ENCODE measurements around the gene PCCA. TPM values are rescaled to one million over a fixed set of nuclear protein-coding genes. Genes with fewer than 3 reads are reported as not detected.
A peak's percentile ranks its signal among the peaks of the same experiment; 100 is the strongest.

The PCCA gene
- total and polyA plus RNA-seq, 12 donors = 27.6 to 176 (median 97.7) TPM

- intact Hi-C loops (cut with DNase I) = no loop called here
Observed at GRCh38 chr13:100203696-100204367, 114.9 kb downstream of the PCCA start.

GRCh38 chr13:100208002-100208401 lies 119.1 kb downstream of the PCCA start:
- Histone ChIP-seq H3K4me3 (no peak overlapping the region), H3K4me1 (replicated peaks in 1 of 2) (peaks cover 0 to 10% of the 10 kb centered on the region in 2 donors), H3K27me3 (no peaks in the 10 kb centered on the region), H3K27ac (no peak overlapping the region), H3K36me3 (replicated peaks in 1 of 2) (peaks cover 0 to 4% of the 10 kb centered on the region in 2 donors), H3K9me3 (replicated peaks in 1 of 3) (no peaks in the 10 kb centered on the region)
- no peak for TF ChIP-seq POLR2A (IDR thresholded peaks at IDR 0.05)
- TF ChIP-seq, protein P1, sequence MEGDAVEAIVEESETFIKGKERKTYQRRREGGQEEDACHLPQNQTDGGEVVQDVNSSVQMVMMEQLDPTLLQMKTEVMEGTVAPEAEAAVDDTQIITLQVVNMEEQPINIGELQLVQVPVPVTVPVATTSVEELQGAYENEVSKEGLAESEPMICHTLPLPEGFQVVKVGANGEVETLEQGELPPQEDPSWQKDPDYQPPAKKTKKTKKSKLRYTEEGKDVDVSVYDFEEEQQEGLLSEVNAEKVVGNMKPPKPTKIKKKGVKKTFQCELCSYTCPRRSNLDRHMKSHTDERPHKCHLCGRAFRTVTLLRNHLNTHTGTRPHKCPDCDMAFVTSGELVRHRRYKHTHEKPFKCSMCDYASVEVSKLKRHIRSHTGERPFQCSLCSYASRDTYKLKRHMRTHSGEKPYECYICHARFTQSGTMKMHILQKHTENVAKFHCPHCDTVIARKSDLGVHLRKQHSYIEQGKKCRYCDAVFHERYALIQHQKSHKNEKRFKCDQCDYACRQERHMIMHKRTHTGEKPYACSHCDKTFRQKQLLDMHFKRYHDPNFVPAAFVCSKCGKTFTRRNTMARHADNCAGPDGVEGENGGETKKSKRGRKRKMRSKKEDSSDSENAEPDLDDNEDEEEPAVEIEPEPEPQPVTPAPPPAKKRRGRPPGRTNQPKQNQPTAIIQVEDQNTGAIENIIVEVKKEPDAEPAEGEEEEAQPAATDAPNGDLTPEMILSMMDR (IDR thresholded peaks at IDR 0.05) = no peak
- intact Hi-C loops (cut with DNase I) = no loop called here
- 95 to 97% (median 96%) methylated on average over 4 of the region's 4 CpGs for WGBS, 4 donors
- no peak for DNase-seq

More at GRCh38 chr13:100203696-100204367, 114.9 kb downstream of the PCCA start:
- Histone ChIP-seq H3K36me3 (replicated peaks in 1 of 2) (no peaks in the 10 kb centered on the region), H3K4me3 (no peak overlapping the region), H3K27ac (no peak overlapping the region), H3K9me3 (replicated peaks in 1 of 3) (no peaks in the 10 kb centered on the region), H3K27me3 (no peaks in the 10 kb centered on the region), H3K4me1 (replicated peaks in 1 of 2) (no peaks in the 10 kb centered on the region)
- TF ChIP-seq POLR2A (IDR thresholded peaks at IDR 0.05) = no peak
- TF ChIP-seq, protein P1 (IDR thresholded peaks at IDR 0.05) = no peak
- no peak for DNase-seq
- 69 to 80% (median 70%) methylated on average over 6 of the region's 6 CpGs for WGBS, 4 donors

GRCh38 chr13:100208626-100209025 lies 119.7 kb downstream of the PCCA start:
- 39 to 95% (median 75%) methylated on average over 2 of the region's 2 CpGs for WGBS, 4 donors
- no peaks in the 10 kb centered on the region for H3K9me3 ChIP-seq (replicated peaks in 1 of 3)
- peaks cover 0 to 10% of the 10 kb centered on the region in 2 donors for H3K4me1 ChIP-seq (replicated peaks in 1 of 2)
- no peak for DNase-seq
- peaks cover 0 to 4% of the 10 kb centered on the region in 2 donors for H3K36me3 ChIP-seq (replicated peaks in 1 of 2)
- H3K27me3 ChIP-seq = no peaks in the 10 kb centered on the region
- H3K27ac ChIP-seq = no peak overlapping the region
- intact Hi-C loops (cut with DNase I) = no loop called here
- H3K4me3 ChIP-seq = no peak overlapping the region
- TF ChIP-seq, protein P1 (IDR thresholded peaks at IDR 0.05) = no peak
- no peak for TF ChIP-seq POLR2A (IDR thresholded peaks at IDR 0.05)

DNA sequence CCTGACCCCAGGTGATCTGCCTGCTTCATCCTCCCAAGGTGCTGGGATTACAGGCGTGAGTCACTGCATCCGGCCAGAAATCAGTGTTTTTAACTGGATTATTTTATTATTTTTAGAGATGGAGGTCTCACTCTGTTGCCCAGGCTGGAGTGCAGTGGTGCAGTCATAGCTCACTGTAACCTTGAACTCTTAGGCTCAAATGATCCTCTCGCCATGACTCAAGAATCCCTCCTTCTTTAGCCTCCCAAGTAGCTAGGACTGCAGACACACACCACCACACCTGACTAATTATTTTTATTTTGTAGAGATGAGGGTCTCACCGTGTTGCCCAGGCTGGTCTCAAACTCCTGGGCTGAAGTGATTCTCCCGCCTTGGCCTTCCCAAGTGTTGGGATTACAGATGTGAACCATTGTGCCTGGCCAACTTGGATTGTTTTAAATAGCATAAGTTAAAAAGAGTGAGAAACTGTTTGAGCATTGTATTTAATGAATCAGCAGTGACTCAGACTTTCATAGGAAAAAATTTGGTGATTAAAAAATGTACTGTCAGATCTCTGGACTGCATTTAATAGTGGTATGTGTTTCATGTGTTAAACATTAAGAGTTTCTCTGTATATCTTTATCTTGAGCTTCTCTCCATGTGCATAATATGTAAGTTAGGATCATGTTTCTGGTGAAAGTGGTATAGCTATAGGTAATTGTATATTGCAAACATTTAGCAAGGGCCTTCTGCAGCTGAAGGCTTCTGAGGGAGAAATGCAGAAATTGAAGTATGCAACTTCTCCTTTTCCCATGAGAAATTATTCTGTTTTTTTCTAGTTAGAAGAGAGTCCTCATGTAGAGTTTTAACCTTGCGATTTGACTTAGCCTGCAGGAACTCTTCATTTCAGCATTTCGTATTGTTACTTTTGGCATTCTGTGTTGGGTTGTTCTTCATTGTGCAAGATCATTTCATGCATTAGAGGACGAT lies 121.2 kb downstream of the PCCA start:
- TF ChIP-seq, protein P1 (IDR thresholded peaks at IDR 0.05) = no peak
- no peak for TF ChIP-seq POLR2A (IDR thresholded peaks at IDR 0.05)
- peak overlapping the region in 1 of 5 donors; percentile 9 for H3K27ac ChIP-seq
- H3K36me3 ChIP-seq (replicated peaks in 1 of 2) = peaks cover 0 to 4% of the 10 kb centered on the region in 2 donors
- 81 to 89% (median 82%) methylated on average over 8 of the region's 8 CpGs for WGBS, 4 donors
- H3K4me1 ChIP-seq (replicated peaks in 1 of 2) = peaks cover 0 to 10% of the 10 kb centered on the region in 2 donors
- H3K27me3 ChIP-seq = no peaks in the 10 kb centered on the region
- intact Hi-C loops (cut with DNase I) = no loop called here
- H3K9me3 ChIP-seq (replicated peaks in 1 of 3) = no peaks in the 10 kb centered on the region
- DNase-seq = no peak
- H3K4me3 ChIP-seq = no peak overlapping the region

All from adrenal gland (tissue), 12 donors.